GM21515 (cell line): ENCODE results near the gene CCDC40.
A peak's percentile ranks its signal among the peaks of the same experiment; 100 is the strongest.

Experiments
- ATAC-seq: cut with Tn5 transposase; IDR thresholded peaks from one replicate; pipeline ENCODE4 v1.9.1; 2021; ENCODE audit not compliant: unreplicated experiment

Gene CCDC40

DNA sequence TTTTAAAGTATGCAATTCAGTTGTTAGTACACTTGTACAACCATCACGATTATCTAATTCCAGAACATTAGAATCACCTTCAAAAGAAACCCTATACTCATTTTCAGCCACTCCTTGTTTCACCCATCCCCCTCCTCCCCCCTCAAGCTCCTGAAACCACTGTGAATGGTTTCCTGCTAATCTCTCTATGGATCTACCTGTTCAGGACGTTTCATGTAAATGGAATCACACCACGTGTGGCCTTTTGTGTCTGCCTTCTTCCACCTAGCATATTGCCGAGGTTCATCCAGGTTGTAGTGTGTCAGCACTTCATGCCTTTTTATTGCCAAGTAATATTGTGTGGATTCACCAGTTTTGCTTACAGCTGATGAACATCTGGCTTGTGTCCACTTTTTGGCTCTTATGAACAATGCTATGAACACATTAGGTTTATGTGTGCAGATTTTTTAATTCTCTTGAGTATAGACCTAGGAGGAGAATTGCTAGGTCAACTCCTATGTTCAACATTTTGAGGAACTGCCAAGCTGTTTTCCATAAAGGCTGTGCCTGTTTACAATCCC, 92.6 kb downstream of the CCDC40 start:
- no peak for ATAC-seq

DNA sequence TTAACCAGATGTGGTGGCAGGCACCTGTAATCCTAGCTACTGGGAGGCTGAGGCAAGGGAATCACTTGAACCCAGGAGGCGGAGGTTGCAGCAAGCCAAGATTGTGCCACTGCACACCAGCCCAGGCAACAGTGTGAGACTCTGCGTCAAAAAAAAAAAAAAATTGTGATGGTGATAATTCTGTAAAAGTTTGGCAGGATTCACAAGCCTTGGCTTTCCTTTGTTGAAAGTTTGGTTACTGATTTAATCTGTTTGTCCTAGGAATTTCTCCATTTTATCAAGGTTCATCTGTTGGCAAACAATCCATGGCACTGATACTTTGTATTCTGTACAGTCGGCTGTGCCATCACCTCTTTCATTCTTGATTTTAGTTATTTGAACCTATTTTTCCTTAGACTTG, 94.5 kb downstream of the CCDC40 start:
- no peak for ATAC-seq

- no peak for ATAC-seq
Measured at GRCh38 chr17:80132906-80133625, 96.6 kb downstream of the CCDC40 start.

GRCh38 chr17:80133626-80133970, 97.2 kb downstream of the CCDC40 start:
- no peak for ATAC-seq

DNA sequence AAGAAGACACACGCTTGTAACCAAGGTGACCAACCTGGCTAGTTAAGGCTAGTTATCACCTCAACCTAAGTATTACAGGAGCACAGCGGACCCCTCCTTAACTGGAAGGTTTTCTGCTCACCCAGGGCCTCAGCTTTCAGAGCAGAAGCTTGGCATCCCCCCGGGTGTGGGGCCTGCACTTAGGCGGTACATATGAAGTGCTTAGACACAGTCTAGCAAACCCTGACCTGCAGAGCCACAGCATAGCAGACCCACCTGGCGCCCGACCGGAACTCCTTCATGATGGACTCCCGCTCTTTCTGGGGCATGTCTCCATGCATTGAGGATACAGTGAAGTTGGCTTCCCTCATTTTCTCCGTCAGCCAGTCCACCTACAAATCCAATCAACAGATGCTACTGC, 100.7 kb downstream of the CCDC40 start:
- no peak for ATAC-seq

DNA sequence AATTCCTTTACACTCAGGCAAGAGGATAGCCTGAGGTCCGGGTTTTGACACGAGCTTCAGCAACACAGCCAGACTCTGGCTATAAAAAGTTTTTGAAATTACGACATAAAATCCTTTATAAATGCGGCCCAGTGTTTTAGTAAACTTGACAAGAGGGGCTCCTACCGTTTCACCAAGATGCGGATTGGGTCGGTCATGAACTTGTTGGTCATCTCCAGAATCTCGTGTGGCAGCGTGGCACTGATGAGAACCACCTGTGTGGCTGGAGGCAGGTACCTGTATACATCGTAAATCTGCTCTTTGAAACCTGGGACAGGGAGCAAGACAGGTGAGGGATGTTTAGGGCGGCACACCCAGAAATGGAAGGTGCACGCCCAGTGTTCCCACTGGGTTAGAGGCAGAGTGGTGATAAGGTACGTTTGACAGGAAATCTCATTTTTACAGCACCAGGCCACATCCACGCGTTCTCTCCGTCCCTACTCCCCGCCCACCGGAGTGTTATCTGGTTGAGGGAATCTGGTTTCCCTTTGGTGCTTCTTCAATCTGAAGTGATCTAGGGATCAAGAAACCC, 102.5 kb downstream of the CCDC40 start:
- no peak for ATAC-seq

DNA sequence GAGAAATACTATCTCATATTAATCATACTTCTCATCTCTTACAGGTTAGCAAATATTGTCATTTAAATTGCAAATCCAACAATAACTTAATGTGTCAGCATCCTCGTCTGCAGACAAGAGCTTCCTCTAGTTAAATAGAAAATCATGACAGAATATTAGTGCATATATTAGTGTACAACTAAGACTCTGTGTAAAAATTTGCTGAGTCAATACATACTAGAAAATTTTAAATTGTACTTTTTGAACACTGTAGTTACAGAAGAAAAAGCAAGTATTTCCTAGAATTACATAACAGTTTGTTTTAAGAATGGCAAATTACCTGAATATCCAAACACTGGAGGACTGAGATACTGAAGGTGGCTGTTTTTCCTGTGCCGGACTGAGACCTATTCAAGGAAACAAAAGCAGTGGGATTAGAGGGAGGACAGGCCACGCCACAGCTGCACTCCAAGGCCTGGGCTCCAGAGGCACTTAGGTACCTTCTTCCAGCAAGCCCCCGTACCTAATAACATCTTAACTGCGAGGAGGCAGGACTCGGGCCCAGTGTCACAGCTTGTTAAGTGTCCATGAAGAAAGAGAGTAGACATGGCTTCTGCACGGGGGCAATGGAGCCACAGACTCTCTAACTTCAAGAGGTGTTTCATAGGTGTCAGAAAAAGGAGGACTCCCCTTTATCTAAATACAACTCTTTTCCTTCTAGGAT, 105.2 kb downstream of the CCDC40 start:
- ATAC-seq: no peak

DNA sequence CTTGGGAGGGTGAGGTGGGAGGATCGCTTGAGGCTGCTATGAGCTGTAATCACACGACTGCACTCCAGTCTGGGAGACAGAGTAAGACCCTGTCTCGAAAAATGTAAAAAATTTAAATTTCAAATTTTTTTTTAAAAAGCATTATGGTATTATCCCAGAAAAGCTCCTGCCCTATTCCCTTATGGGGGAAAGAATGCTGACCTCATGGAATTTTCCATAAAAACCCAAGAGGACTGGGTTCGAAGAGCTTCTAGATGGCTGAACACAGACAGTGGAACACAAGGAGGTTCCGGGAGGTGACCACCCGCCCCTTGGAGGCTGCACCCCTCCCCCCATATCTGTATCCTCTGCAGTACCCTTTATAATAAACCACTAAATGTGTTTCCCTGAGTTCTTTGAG, 106.5 kb downstream of the CCDC40 start:
- ATAC-seq: no peak

- ATAC-seq: no peak
Measured at GRCh38 chr17:80145076-80146075, 108.9 kb downstream of the CCDC40 start.

GRCh38 chr17:80146121-80147034, 109.9 kb downstream of the CCDC40 start:
- ATAC-seq: peak; percentile 25

DNA sequence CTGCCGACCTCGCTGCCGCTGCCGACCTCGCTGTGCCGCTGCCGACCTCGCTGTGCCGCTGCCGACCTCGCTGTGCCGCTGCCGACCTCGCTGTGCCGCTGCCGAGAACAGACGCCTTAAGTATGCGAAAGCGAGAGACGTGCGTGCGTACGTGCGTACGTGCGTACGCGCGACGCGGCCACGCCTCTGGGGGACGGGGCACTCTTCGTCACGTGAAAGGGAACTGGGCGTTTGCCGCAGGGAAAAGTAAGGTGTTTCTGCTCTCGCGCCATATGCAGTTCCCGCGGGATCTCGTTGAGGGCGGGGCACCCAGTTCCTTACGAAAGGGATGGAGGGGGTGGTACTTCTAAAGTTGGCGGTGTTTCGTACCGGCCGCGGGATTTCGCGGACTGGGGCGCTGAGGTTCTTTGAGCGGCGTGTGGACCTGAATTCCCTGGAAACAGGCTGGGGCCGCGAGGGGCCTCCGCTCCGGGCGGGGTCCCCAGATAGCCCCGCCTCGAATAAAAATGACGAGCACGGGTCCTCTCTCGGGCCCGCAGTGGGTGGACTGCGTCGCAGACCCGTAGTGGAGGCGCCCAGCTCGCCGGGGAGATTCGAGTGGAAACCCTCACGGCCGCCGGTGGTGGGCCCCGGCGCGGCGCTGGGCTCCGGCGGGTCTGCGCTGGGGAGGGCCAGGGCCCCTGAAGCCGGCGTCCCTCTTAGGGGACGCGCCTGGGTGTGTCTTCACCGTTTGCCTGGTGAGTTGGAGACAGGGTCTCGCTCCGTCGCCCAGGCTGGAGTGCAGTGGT, 110.8 kb downstream of the CCDC40 start, which contains the start of gene EIF4A3:
TSS of gene EIF4A3 (minus strand) at position 94 of the 788 bp plus-strand sequence. CDS start 167 bp downstream, outside the sequence.
- ATAC-seq: peak; percentile 80
